Activated gamma-delta T cell (primary cell): ENCODE measurements around the gene UBN1.
"Not testable (repeated sequence)": the region's sequence is repeated elsewhere in the genome, so short reads cannot be mapped to it uniquely, and the experiment has no call there.

Experiments
- DNase-seq: peaks from one replicate; lab custom pipeline; 2025; lab: John Stamatoyannopoulos, UW

UBN1 gene

GRCh38 chr16:4884972-4885874, 37.9 kb downstream of the UBN1 start:
- DNase-seq, result no peak

GRCh38 chr16:4886151-4886550, 38.9 kb downstream of the UBN1 start:
- DNase-seq, result no peak

GRCh38 chr16:4888428-4889135, 41.3 kb downstream of the UBN1 start:
- no peak for DNase-seq

DNA sequence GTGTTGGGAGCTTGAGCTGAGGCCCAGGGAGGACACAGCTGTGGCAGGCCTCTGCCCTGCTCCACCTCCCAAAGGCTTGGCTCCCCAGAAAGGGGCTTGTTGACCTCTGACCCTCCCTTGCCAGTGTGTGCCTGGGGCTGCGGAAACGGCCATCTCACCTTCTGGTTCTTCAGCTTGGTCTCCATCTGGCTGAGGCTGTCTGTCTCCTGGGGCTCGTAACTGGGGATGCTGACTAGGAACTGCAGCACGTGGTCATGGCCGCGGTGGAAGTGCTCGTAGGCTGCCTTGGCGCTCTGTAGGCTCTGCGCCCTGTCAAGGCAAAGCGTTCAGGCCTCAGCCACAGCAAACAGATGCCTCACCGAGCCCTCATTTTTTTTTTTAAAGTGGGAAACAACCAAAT, 42.7 kb downstream of the UBN1 start:
- no peak for DNase-seq

DNA sequence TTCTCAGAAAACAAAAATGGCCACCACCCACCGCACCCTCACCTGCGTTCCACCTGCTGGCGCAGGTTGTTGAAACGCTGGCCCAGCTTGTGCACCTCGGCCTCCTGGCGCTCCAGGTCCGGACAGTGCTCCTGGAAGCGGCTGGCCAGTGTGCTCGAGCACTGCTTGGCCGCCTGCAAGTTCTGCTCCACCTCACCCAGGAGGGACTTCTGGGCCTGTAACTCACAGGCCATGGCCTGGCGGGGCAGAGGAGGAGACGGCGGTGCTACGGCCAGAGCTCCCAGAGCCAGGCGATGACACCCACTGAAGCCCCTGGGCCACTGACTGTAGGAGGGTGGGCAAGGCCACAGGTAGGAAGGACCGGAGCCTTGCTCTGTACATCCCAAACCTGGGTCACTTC, 43.4 kb downstream of the UBN1 start:
- DNase-seq, result no peak

- DNase-seq, result no peak
Observed at GRCh38 chr16:4891097-4891885, 44.0 kb downstream of the UBN1 start.

DNA sequence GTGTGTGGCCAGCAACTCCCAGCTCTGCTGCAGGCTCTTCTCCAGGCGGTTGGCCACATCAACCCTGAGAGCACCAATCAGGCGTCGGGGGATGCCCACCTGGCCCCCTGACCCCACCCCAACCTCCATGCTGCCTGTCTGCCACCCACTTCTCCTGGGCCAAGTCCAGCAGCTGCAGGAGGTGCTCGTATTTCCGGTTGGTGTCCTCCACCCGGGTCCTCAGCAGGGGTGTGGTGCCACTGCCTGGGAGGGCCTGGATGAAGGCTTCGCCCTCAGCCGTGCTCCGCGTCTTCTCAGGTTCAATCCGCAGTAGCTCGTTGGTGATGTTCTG, 44.6 kb downstream of the UBN1 start:
- DNase-seq, result no peak

DNA sequence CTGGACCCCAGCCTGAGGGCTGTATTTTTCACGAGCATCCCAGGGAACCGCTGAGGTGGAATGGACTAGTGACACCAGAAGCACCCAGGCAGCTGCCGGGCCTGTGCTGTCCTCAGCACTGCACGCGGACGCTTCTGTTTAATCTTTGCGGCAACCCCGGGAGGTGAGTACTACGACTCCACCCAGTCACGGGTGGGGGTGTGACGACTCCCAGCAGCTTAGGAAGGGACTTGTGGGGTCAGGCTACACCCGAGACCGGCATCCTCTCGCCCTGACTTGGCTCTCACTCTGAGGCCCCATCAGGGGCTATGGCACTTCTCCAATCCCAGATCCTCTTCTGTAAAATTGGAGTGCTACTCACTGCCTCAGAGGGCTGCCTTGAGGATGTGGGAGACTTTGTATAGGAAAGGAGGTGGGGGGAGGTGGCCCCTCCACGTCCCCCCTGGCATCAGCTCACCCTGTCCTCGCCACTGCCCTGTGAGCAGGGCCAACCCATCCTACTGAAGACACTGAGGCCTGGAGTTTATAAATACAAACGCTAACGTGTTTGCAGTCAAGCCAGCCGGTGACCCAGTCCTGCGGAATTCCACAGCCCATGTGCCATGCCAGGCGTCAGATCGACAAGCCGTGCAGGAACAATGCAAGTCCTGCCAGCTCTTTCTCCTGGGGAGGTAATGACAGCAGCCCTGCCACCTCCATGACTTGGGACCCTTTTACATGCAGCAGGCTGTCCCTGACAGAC, 45.3 kb downstream of the UBN1 start:
- no peak for DNase-seq

- DNase-seq, result no peak
Observed at GRCh38 chr16:4893103-4893862, 46.0 kb downstream of the UBN1 start.

GRCh38 chr16:4894276-4895150, 47.2 kb downstream of the UBN1 start:
- no peak for DNase-seq

GRCh38 chr16:4895366-4895765, 48.1 kb downstream of the UBN1 start:
- no peak for DNase-seq

- DNase-seq, result not testable (repeated sequence)
Observed at GRCh38 chr16:4896761-4897160, 49.5 kb downstream of the UBN1 start.

GRCh38 chr16:4897328-4897727, 50.0 kb downstream of the UBN1 start:
- DNase-seq, result no peak

DNA sequence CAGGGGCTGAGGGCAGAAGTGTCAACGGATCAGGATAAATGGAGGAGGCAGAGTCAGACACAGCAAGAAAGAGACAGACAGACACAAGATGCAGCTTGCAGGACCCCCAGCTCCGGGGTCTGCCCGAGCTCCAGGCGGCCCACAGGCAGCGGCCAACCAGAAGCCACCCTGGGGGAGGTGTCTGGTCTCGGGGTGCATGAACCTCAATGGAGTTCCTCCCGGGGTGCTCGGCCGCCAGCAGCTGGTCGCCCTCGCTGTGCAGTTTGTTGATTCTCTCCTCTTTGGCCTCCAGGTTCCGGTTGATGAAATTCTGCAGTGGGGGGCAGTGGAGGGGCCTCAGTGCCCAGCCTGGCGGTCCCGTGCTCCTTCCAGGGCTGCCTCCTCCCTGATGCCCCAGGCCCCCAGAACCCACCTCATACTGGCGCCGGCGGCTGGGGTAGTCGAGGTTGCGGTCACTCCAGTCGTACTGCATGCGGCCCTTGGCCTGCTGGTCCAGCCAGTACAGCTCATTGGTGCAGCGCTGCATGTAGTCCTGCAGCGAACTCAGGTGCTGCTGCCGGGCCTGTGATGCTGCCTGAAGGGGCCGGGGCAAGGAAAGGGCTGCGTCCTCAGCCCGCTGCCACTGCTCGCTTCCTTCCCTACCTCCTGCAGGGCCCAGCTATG, 51.7 kb downstream of the UBN1 start:
- no peak for DNase-seq

GRCh38 chr16:4899474-4899846, 52.2 kb downstream of the UBN1 start:
- DNase-seq, result no peak

GRCh38 chr16:4900036-4900435, 52.8 kb downstream of the UBN1 start:
- no peak for DNase-seq

DNA sequence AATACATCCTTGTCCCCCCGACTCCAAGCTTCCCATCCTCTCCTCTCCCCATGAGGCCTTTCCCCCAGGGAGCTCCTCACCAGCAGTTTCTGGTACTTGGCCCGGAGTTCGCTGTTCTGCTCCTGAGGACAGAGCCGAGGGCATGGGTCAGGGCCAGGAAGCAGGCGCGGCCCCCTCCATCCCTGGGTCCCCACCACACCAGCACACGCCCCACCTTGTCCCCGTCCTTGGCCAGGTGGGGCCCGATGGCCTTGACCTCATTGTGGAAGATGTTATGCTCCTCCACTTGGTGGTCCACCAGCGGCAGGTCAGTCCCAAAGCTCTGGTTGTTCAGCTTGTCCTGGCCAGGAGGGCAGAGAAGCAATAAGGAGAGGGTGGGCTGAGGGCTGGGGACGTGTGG, 53.5 kb downstream of the UBN1 start:
- no peak for DNase-seq

- no peak for DNase-seq
Observed at GRCh38 chr16:4902038-4902437, 54.8 kb downstream of the UBN1 start.

- no peak for DNase-seq
Observed at GRCh38 chr16:4904108-4904941, 57.0 kb downstream of the UBN1 start.
